GM10266 (cell line): ENCODE results near the gene DMBT1.
"Not testable (repeated sequence)": the region's sequence is repeated elsewhere in the genome, so short reads cannot be mapped to it uniquely, and the experiment has no call there.

ENCODE experiments used
- DNase-seq: peaks from one replicate; pipeline ENCODE4 v3.0.0; 2012; ENCODE audit errors: extremely low spot score
- TF ChIP-seq, protein P1 (sequence below): IDR thresholded peaks from 2 replicates; pipeline ENCODE4 v1.5.1; 2012; ENCODE audit warnings: mild to moderate bottlenecking, low read depth; ENCODE audit not compliant: control insufficient read depth, insufficient read depth; ENCODE audit errors: missing control alignments

The DMBT1 gene

DNA sequence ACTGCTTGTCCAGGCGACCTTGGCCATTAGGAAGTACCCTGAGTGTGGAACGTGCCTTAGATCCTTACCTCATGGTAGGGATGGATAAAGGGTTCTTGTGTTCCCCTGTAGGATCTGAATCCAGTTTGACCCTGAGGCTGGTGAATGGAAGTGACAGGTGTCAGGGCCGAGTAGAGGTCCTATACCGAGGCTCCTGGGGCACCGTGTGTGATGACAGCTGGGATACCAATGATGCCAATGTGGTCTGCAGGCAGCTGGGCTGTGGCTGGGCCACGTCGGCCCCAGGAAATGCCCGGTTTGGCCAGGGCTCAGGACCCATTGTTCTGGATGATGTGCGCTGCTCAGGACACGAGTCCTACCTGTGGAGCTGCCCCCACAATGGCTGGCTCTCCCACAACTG is 31.6 kb downstream of the DMBT1 start:
- no peak for DNase-seq
- TF ChIP-seq, protein P1, sequence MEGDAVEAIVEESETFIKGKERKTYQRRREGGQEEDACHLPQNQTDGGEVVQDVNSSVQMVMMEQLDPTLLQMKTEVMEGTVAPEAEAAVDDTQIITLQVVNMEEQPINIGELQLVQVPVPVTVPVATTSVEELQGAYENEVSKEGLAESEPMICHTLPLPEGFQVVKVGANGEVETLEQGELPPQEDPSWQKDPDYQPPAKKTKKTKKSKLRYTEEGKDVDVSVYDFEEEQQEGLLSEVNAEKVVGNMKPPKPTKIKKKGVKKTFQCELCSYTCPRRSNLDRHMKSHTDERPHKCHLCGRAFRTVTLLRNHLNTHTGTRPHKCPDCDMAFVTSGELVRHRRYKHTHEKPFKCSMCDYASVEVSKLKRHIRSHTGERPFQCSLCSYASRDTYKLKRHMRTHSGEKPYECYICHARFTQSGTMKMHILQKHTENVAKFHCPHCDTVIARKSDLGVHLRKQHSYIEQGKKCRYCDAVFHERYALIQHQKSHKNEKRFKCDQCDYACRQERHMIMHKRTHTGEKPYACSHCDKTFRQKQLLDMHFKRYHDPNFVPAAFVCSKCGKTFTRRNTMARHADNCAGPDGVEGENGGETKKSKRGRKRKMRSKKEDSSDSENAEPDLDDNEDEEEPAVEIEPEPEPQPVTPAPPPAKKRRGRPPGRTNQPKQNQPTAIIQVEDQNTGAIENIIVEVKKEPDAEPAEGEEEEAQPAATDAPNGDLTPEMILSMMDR = no peak

DNA sequence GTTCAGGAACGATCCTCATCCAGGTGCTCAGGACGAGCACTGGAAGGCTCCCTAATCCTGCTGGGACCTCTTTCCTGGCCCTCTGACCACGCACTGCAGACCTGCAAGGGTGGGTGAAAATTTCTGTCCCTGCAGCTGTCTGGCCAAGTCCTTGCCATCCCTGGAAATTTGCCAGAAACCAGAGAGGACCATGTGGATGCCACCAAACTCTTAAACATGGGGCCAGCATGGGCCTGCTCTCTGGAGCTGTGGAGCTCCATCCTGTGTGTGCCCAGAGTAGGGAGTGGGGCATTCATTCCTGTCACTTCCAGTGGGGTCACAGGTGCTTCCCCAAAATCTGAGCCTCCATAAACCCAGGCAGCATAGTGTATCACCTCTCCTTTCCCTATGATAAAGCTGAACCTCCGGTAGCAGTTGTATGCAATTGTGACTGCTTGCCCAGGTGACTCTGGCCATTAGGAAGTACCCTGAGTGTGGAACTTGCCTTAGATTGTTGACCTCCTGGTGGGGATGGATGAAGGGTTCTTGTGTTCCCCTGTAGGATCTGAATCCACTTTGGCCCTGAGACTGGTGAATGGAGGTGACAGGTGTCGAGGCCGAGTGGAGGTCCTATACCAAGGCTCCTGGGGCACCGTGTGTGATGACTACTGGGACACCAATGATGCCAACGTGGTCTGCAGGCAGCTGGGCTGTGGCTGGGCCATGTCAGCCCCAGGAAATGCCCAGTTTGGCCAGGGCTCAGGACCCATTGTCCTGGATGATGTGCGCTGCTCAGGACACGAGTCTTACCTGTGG is 57.1 kb downstream of the DMBT1 start:
- DNase-seq = no peak
- TF ChIP-seq, protein P1 = no peak

DNA sequence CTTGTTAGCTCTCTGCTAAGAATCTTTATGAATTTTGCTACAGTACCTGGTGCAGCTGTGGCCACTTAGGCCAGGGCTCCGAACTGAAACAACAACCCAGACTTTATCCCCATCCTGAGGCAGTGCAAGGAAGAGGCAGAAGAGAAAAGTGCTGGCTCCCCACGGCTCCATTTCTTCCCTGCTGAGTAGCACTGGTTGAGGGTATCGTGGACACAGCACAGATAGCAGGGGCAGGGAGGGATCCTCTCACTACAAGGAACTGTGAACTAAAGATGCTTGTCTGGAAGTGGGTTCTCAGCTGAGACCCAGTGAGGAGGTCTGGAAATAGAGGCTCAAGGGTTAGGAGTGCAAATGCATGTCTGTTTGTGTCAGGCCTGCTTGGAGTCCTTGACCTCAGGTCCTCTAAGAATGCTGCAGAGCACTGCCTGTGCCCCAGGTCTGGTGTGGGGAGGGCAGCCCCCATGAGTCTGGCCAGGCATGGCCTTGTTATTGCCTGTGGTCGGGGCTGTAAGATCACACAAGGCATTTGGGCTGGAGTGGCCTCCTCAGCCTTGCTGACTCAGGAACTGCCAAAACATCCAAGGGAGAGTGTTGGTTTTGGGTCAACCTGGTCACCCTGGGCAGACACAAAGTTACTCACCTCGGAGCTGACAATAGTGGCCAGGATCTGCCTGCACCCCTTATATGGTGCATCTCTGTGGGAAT is 58.1 kb downstream of the DMBT1 start:
- no peak for DNase-seq
- TF ChIP-seq, protein P1 = no peak

DNA sequence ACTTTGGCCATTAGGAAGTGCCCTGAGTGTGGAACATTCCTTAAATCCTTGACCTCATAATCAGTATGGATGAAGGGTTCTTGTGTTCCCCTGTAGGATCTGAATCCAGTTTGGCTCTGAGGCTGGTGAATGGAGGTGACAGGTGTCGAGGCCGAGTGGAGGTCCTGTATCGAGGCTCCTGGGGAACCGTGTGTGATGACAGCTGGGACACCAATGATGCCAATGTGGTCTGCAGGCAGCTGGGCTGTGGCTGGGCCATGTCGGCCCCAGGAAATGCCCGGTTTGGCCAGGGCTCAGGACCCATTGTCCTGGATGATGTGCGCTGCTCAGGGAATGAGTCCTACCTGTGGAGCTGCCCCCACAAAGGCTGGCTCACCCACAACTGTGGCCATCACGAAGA is 60.4 kb downstream of the DMBT1 start:
- not testable (repeated sequence) for DNase-seq

DNA sequence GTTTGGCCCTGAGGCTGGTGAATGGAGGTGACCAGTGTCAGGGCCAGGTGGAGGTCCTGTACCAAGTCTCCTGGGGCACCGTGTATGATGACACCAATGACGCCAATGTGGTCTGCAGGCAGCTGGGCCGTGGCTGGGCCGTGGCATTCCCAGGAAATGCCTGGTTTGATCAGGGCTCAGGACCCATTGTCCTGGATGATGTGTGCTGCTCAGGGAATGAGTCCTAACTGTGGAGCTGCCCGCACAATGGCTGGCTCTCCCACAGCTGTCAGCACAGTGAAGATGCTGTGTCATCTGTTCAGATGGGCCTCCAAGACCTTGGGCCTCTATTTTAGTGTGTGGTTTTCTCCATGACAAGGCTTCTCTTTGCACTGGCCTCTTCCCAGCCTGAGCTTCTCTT is 64.0 kb downstream of the DMBT1 start:
- no peak for DNase-seq
- TF ChIP-seq, protein P1 = no peak

DNA sequence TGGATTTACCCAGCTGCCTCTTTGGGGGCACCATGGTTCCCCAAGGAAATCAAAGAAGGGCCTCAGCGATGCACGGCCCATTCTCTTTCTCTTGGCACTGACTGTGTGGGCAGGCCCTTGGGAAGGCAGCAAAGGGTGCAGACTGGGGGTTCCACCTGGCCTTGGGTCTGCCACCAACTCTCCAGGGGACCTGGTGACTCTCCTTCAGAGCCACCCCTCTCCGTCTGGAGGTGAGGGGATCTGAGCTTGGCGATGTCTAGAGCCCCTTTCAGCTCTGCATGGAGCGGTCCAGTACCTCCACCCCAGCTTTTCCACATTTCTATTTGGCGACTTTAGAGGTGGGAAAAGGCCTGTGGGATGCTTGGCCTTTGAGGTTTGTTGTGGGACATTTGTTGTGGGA is 70.0 kb downstream of the DMBT1 start:
- no peak for DNase-seq
- TF ChIP-seq, protein P1 = no peak

DNA sequence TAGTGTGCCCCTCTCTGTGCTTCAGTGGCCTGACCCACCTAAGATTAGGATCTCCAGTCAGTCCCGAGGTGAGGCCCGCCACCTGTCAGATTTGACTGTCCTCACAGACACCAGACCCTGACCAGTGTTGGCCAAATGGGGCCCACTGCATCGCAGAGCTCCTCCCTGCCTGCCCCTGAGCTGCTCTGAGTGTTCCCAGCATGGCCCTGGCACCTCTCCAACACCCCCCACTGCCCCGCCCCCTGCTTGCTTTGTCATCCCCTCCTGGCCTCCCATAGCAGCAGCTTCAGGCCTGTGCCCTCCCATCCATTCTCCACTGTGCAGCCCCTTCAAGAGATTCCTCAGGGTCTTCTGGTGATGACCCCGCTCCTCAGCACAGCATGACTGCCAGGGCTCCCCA is 71.5 kb downstream of the DMBT1 start:
- no peak for DNase-seq
- TF ChIP-seq, protein P1 = no peak

DNA sequence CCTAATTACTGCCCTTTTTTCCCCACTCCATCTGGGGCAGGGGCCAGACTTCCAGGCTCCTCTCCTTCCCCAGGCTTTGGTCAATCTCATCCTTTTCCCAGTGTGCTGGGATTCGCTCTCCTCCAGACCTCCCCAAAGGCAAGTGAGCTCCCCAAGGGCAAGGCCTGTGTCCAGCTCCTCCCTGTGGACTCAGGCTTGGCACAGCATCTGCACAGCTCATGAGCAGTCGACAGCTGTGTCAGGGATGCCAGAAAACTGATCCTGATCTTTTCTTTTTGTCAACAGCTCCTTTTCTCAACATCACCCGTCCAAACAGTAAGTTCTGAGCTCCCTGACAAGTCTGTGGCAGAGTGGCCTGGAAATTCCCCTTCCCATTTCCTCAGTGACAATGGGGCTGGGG is 72.0 kb downstream of the DMBT1 start:
- DNase-seq = no peak

More for the DNA sequence above, 72.0 kb downstream of the DMBT1 start:
- TF ChIP-seq, protein P1 = no peak
